Panc1 (cell line): Measurements from ENCODE around the gene NAPSA. TPM values are rescaled to one million over a fixed set of nuclear protein-coding genes. Genes with fewer than 3 reads are reported as not detected.
A peak's percentile ranks its signal among the peaks of the same experiment; 100 is the strongest.

ENCODE experiments used
- ATAC-seq: fragments of 200-7000 bp; cut with Tn5 transposase; 2 replicates; pipeline ENCODE4 v1.9.1; 2020; ENCODE audit warnings: mild to moderate bottlenecking, moderate library complexity
- BruUV-seq: library from RNA; stranded (reverse); fragments of 400-500 nt; replicated peaks from 2 replicates; lab custom pipeline; 2021; lab: Mats Ljungman, UMichigan
- CTCF ChIA-PET: fragments of 300-600 bp; sonication (Branson Sonifier 250); formaldehyde crosslinking; loops from one replicate; lab custom pipeline; 2022; ENCODE audit warnings: antibody characterized with exemption; lab: Charles Lee
- POLR2A ChIA-PET: fragments of 300-600 bp; sonication (Branson Sonifier 250); formaldehyde crosslinking; loops from one replicate; lab custom pipeline; 2022; ENCODE audit warnings: antibody characterized with exemption; lab: Charles Lee
- DNase-seq: peaks from one replicate; pipeline ENCODE4 v3.0.0-alpha.2; 2010; ENCODE audit warnings: low read depth, low spot score
- H3K27ac ChIP-seq: 2 replicates; pipeline ENCODE4 v1.5.1; 2011; ENCODE audit warnings: mild to moderate bottlenecking, low read length, inconsistent platforms
- H3K27me3 ChIP-seq: fragments of 200-500 bp; sonication (Bioruptor generic); 2 replicates; pipeline ENCODE4 v1.6.0; 2014; ENCODE audit warnings: low read length, inconsistent platforms; ENCODE audit not compliant: control insufficient read depth, insufficient read depth
- H3K36me3 ChIP-seq: fragments of 200-500 bp; sonication (Bioruptor generic); 2 replicates; pipeline ENCODE4 v1.5.1; 2014; ENCODE audit warnings: inconsistent platforms, mild to moderate bottlenecking, low read length, moderate library complexity; ENCODE audit not compliant: control insufficient read depth, insufficient read depth
- H3K4me1 ChIP-seq: 2 replicates; pipeline ENCODE4 v1.5.1; 2011; ENCODE audit warnings: inconsistent platforms, mild to moderate bottlenecking, low read length, moderate library complexity; ENCODE audit not compliant: control insufficient read depth, insufficient read depth
- H3K4me3 ChIP-seq, 2 experiments: 2 replicates each; pipeline ENCODE4 v1.5.1; 2011 to 2012; ENCODE audit warnings: low read depth in 2 of 2, low read length in 2 of 2, mild to moderate bottlenecking in 2 of 2, inconsistent platforms in 1 of 2, moderate library complexity in 1 of 2
- H3K9me3 ChIP-seq: fragments of 200-500 bp; sonication (Bioruptor generic); 2 replicates; pipeline ENCODE4 v1.5.1; 2014; ENCODE audit warnings: low read depth, mild to moderate bottlenecking, inconsistent platforms, low read length, moderate library complexity; ENCODE audit not compliant: control insufficient read depth, insufficient read depth
- POLR2AphosphoS5 ChIP-seq: IDR thresholded peaks from 2 replicates; pipeline ENCODE4 v1.6.1; 2012; ENCODE audit warnings: mild to moderate bottlenecking, low read depth, low read length, moderate library complexity
- SIN3A ChIP-seq: IDR thresholded peaks from 2 replicates; pipeline ENCODE4 v1.6.1; 2012; ENCODE audit warnings: low read depth, mild to moderate bottlenecking, low read length, moderate library complexity, borderline replicate concordance; ENCODE audit not compliant: insufficient read depth
- TCF7L2 ChIP-seq: IDR thresholded peaks from 2 replicates; pipeline ENCODE4 v1.6.1; 2011; ENCODE audit warnings: mild to moderate bottlenecking, low read depth, low read length, inconsistent platforms
- in situ Hi-C: cut with HindIII; loops from 2 replicates; pipeline ENCODE4 v1.10.0; 2016; ENCODE audit warnings: low sequenced_read_pairs, low pct_unique_long_range_greater_than_20kb
- intact Hi-C: fragments of 100-400 bp; cut with micrococcal nuclease; formaldehyde crosslinking; loops from one replicate; pipeline ENCODE4 v1.10.0; 2022; ENCODE audit not compliant: unreplicated experiment
- total RNA-seq: library from RNA; stranded (reverse); gene quantifications from one replicate; pipeline ENCODE4 v1.2.1, GENCODE V29; 2021; ENCODE audit not compliant: unreplicated experiment
- TF ChIP-seq, protein P1 (sequence below): fragments of 450-650 bp; IDR thresholded peaks from 2 replicates; pipeline ENCODE4 v1.5.1; 2017; ENCODE audit warnings: mild to moderate bottlenecking
- TF ChIP-seq, protein P2 (sequence below), 2 experiments: IDR thresholded peaks; 2 replicates each; pipeline ENCODE4 v1.6.1; 2011 to 2012; ENCODE audit warnings: low read depth in 2 of 2, control low read depth in 1 of 2, low read length in 1 of 2, mild to moderate bottlenecking in 1 of 2, moderate library complexity in 1 of 2; ENCODE audit not compliant: insufficient read depth in 1 of 2

NAPSA gene
- total RNA-seq, 1 experiment from 2014 or later = 2.5 TPM

DNA sequence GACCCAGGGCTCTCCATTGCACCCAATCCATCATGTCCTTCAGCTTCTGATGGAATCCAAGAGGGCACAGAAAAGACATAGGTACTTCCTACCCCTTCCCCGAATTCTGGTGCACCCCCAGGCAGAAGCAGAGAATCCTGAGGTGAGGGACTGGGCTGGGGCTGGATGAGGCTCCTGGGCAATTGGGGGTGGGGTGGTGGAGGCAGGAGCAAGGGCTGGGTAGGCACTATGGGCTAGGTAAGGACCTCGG lies 33.5 kb downstream of the NAPSA start:
- H3K4me1 ChIP-seq = peaks cover 12% of the 10 kb centered on the region
- ChIA-PET POLR2A (no interaction called here), CTCF (no interaction called here)
- ATAC-seq = no peak
- H3K27ac ChIP-seq = peak overlapping the region; percentile 8; the same call in 1 of the 2 replicates
- no TSS peak for BruUV-seq
- H3K27me3 ChIP-seq = no peaks in the 10 kb centered on the region
- H3K4me3 ChIP-seq = no peak overlapping the region; a peak in 2 of 4 replicates
- DNase-seq = no peak
- TF ChIP-seq SIN3A (no peak), POLR2AphosphoS5 (no peak), TCF7L2 (no peak)
- TF ChIP-seq, protein P1, sequence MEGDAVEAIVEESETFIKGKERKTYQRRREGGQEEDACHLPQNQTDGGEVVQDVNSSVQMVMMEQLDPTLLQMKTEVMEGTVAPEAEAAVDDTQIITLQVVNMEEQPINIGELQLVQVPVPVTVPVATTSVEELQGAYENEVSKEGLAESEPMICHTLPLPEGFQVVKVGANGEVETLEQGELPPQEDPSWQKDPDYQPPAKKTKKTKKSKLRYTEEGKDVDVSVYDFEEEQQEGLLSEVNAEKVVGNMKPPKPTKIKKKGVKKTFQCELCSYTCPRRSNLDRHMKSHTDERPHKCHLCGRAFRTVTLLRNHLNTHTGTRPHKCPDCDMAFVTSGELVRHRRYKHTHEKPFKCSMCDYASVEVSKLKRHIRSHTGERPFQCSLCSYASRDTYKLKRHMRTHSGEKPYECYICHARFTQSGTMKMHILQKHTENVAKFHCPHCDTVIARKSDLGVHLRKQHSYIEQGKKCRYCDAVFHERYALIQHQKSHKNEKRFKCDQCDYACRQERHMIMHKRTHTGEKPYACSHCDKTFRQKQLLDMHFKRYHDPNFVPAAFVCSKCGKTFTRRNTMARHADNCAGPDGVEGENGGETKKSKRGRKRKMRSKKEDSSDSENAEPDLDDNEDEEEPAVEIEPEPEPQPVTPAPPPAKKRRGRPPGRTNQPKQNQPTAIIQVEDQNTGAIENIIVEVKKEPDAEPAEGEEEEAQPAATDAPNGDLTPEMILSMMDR = no peak
- TF ChIP-seq, protein P2, sequence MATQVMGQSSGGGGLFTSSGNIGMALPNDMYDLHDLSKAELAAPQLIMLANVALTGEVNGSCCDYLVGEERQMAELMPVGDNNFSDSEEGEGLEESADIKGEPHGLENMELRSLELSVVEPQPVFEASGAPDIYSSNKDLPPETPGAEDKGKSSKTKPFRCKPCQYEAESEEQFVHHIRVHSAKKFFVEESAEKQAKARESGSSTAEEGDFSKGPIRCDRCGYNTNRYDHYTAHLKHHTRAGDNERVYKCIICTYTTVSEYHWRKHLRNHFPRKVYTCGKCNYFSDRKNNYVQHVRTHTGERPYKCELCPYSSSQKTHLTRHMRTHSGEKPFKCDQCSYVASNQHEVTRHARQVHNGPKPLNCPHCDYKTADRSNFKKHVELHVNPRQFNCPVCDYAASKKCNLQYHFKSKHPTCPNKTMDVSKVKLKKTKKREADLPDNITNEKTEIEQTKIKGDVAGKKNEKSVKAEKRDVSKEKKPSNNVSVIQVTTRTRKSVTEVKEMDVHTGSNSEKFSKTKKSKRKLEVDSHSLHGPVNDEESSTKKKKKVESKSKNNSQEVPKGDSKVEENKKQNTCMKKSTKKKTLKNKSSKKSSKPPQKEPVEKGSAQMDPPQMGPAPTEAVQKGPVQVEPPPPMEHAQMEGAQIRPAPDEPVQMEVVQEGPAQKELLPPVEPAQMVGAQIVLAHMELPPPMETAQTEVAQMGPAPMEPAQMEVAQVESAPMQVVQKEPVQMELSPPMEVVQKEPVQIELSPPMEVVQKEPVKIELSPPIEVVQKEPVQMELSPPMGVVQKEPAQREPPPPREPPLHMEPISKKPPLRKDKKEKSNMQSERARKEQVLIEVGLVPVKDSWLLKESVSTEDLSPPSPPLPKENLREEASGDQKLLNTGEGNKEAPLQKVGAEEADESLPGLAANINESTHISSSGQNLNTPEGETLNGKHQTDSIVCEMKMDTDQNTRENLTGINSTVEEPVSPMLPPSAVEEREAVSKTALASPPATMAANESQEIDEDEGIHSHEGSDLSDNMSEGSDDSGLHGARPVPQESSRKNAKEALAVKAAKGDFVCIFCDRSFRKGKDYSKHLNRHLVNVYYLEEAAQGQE (IDR thresholded peaks at IDR 0.05; ENCODE audit: insufficient read depth in 1 of 2, low read depth in 2 of 2, low read length in 1 of 2) = no peak
- intact Hi-C loops = no loop called here
- no peaks in the 10 kb centered on the region for H3K9me3 ChIP-seq
- in situ Hi-C loops = no loop called here
- H3K36me3 ChIP-seq = no peaks in the 10 kb centered on the region

DNA sequence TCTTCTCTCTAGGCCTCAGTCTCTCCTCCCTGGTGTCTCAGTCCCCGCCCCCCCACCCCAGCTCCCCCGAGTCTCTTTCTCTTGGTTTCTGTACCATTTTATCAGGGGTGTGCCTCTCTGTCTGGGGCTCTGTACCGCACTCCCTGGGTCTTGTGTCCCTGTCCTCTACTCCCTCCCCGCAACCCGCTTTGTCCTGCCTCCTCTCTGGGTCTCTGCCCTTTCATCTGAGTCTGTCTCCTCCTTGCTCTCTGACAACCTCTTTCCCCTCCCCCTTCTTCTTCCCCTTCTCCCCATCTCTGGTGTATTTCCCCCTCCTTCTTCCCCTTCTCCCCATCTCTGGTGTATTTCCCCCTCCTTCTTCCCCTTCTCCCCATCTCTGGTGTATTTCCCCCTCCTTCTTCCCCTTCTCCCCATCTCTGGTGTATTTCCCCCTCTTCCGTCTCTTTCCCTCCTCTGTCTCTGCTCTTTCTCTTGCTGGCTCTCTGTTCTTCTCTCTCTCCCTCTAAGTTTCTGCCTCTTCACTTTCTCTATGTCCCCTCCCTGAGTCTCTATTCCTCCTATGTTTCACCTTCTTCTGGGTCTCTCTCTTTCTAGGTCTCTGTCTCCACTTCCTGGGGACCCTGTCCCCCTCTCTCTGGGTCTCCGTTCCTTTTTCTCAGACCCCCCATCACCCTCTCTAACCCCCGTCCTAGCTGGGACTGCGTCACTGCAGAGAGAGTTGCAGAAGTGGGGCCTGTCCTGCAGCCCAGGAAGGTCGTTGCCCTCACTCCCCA lies 34.0 kb downstream of the NAPSA start:
- H3K4me3 ChIP-seq = peak overlapping the region; percentile 49 to 57
- TF ChIP-seq TCF7L2 = no peak
- TF ChIP-seq, protein P2 (IDR thresholded peaks at IDR 0.05; ENCODE audit: insufficient read depth in 1 of 2, low read depth in 2 of 2, low read length in 1 of 2) = no peak
- TF ChIP-seq, protein P1 = no peak
- no peak for TF ChIP-seq SIN3A
- TF ChIP-seq POLR2AphosphoS5 = no peak
- H3K4me1 ChIP-seq = peaks cover 12% of the 10 kb centered on the region
- no peaks in the 10 kb centered on the region for H3K27me3 ChIP-seq
- ChIA-PET CTCF (no interaction called here), POLR2A (no interaction called here)
- H3K27ac ChIP-seq = peak overlapping the region; percentile 8; the same call in 1 of the 2 replicates
- in situ Hi-C loops (no loop called here), intact Hi-C loops (no loop called here)
- H3K9me3 ChIP-seq = no peaks in the 10 kb centered on the region
- no peak for ATAC-seq
- no TSS peak for BruUV-seq
- H3K36me3 ChIP-seq = no peaks in the 10 kb centered on the region
- DNase-seq = no peak
